ENCODE measurements around the gene CLIC3. TPM values are rescaled to one million over a fixed set of nuclear protein-coding genes. Genes with fewer than 3 reads are reported as not detected.

CLIC3 gene
- total RNA-seq, 1 experiment from 2014 or later, result 24.1 TPM

GRCh38 chr9:136974817-136975535 lies 21.4 kb downstream of the CLIC3 start:
- Histone ChIP-seq H2AFZ (no peak overlapping the region), H3K4me3 (no peak overlapping the region), H3F3A (ENCODE audit: insufficient read depth, low read depth) (peaks cover 12% of the 10 kb centered on the region; the same call in 1 of the 2 replicates), H4K20me1 (ENCODE audit: insufficient read depth) (no peaks in the 10 kb centered on the region), H3K27ac (no peak overlapping the region), H3K9me2 (ENCODE audit: insufficient read depth) (no peaks in the 10 kb centered on the region), H3K4me2 (no peak overlapping the region), H3K4me1 (replicated peaks; ENCODE audit: insufficient read depth) (no peaks in the 10 kb centered on the region), H3K79me2 (ENCODE audit: low read depth) (no peaks in the 10 kb centered on the region), H3K9me3 (ENCODE audit: insufficient read depth, low read depth) (no peaks in the 10 kb centered on the region), H3K36me3 (ENCODE audit: low read depth) (no peaks in the 10 kb centered on the region), H3K27me3 (ENCODE audit: insufficient read depth, low read depth) (no peaks in the 10 kb centered on the region)
- CTCF ChIA-PET, result interaction anchor here (1.1 to 1.2 kb wide), 2 partner anchors 21 to 54 kb away, joined by 3 read pairs; partner anchors contain the start of gene CLIC3
- no TSS peak for BruUV-seq (replicated peaks)
- peak in 1 of 2 experiments; percentile 39 for DNase-seq
- intact Hi-C loops (cut with micrococcal nuclease; ENCODE audit: unreplicated experiment), result no loop called here
- POLR2A ChIA-PET (ENCODE audit: unreplicated experiment), result interaction anchor here (0.5 kb wide), 1 partner anchor 21 kb away, joined by 4 read pairs; the partner anchor contains the start of gene CLIC3
- TF ChIP-seq EZH2 (IDR thresholded peaks at IDR 0.05; ENCODE audit: low read depth), result no peak
- TF ChIP-seq CTCF (conservative IDR thresholded peaks at IDR 0.05), result no peak

DNA sequence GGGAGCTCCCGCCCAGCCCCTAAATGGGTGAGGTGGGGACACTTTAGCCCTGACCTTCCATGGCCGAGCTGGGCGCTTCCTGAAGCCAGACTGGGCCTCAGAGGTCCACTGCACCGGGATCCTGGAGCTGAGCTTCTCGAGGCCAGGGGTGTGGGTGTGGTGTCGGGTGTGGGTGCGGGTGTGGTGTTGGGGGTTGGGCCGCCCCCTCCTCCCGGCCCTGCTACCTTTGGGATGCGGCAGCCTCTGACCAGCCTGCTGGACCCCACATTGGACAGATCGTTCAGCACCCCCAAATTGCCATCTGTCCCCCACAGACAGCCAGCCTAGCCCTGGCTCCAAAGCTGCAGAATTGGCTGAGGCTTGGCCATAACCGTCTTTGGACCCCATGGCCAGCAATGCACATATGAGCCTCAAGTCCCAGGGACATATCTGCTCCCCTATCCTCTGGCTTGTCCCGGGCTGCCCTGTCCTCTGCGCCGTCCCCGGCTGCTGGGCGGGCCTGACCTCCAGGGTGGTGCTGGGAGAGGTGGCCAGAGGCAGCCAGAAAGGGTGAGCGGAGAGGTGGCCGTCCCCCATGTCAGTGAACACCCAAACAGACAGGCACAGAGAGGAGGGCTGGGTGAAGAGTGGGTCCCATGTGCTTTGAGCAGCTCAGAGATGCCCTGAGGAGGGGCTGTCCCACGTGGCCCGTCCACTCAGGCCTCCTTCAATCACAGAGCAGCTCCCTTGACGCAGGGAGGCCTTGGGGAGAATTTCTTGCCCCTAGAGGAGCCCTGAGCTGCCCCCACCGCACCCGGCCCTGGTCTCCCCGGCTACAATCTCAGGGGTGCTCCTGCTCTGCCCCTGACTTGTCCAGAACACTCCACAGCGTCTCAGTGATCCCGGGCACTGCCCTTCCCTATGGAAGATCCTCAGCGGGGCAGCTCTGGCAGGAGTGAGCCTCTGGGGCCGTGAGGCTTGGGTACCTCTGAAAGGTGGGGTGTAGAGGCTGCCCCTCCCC lies 22.4 kb downstream of the CLIC3 start:
- no peak overlapping the region for H3K27ac ChIP-seq
- no peak overlapping the region for H3K4me3 ChIP-seq
- H3K27me3 ChIP-seq (ENCODE audit: insufficient read depth, low read depth), result no peaks in the 10 kb centered on the region
- no peak overlapping the region for H3K4me2 ChIP-seq
- H3K4me1 ChIP-seq (replicated peaks; ENCODE audit: insufficient read depth), result no peaks in the 10 kb centered on the region
- DNase-seq, result no peak
- no peak overlapping the region for H2AFZ ChIP-seq
- H3K79me2 ChIP-seq (ENCODE audit: low read depth), result no peaks in the 10 kb centered on the region
- no peaks in the 10 kb centered on the region for H3K9me2 ChIP-seq (ENCODE audit: insufficient read depth)
- no peaks in the 10 kb centered on the region for H3K9me3 ChIP-seq (ENCODE audit: insufficient read depth, low read depth)
- POLR2A ChIA-PET (ENCODE audit: unreplicated experiment), result interaction anchor here (0.5 kb wide), 1 partner anchor 22 kb away, joined by 4 read pairs; the partner anchor contains the start of gene CLIC3
- no peaks in the 10 kb centered on the region for H4K20me1 ChIP-seq (ENCODE audit: insufficient read depth)
- no TSS peak for BruUV-seq (replicated peaks)
- CTCF ChIA-PET, result interaction anchor here (0.6 to 0.7 kb wide), 2 partner anchors 32 to 71 kb away, joined by 3 read pairs; no protein-coding TSS in a partner anchor
- intact Hi-C loops (cut with micrococcal nuclease; ENCODE audit: unreplicated experiment), result no loop called here
- no peaks in the 10 kb centered on the region for H3K36me3 ChIP-seq (ENCODE audit: low read depth)
- TF ChIP-seq EZH2 (IDR thresholded peaks at IDR 0.05; ENCODE audit: low read depth), result no peak
- no peak for TF ChIP-seq CTCF (conservative IDR thresholded peaks at IDR 0.05)
- H3F3A ChIP-seq (ENCODE audit: insufficient read depth, low read depth), result peaks cover 2% of the 10 kb centered on the region; the same call in 1 of the 2 replicates

DNA sequence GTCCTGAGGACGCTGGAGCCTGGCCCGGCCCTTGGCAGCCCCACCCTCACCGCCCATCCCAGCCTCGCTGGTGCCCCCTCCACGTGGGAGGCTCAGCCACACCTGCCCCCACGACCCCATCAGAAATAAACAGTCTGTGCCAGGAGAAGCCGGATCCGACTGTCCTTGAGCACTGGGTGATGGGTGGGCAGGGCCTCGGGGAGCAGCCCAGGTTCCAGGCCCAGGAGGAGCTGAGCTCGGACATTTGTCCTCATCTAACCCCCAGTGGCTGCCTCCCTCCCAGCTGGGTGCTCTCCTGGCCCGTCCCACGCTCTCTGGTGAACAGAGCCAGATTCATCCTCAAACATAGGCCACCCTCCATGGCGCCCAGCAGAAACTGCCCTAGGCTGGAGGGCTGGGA lies 23.6 kb downstream of the CLIC3 start:
- H4K20me1 ChIP-seq (ENCODE audit: insufficient read depth), result no peaks in the 10 kb centered on the region
- H3K4me2 ChIP-seq, result no peak overlapping the region
- no peak overlapping the region for H2AFZ ChIP-seq
- no peaks in the 10 kb centered on the region for H3K9me3 ChIP-seq (ENCODE audit: insufficient read depth, low read depth)
- H3K36me3 ChIP-seq (ENCODE audit: low read depth), result no peaks in the 10 kb centered on the region
- H3K4me1 ChIP-seq (replicated peaks; ENCODE audit: insufficient read depth), result no peaks in the 10 kb centered on the region
- CTCF ChIA-PET, result no interaction called here
- no peaks in the 10 kb centered on the region for H3K27me3 ChIP-seq (ENCODE audit: insufficient read depth, low read depth)
- no peaks in the 10 kb centered on the region for H3K9me2 ChIP-seq (ENCODE audit: insufficient read depth)
- intact Hi-C loops (cut with micrococcal nuclease; ENCODE audit: unreplicated experiment), result no loop called here
- TF ChIP-seq CTCF (conservative IDR thresholded peaks at IDR 0.05) (no peak), EZH2 (IDR thresholded peaks at IDR 0.05; ENCODE audit: low read depth) (no peak)
- H3K27ac ChIP-seq, result no peak overlapping the region
- DNase-seq, result no peak
- H3F3A ChIP-seq (ENCODE audit: insufficient read depth, low read depth), result no peaks in the 10 kb centered on the region
- POLR2A ChIA-PET (ENCODE audit: unreplicated experiment), result no interaction called here
- no TSS peak for BruUV-seq (replicated peaks)
- no peak overlapping the region for H3K4me3 ChIP-seq
- H3K79me2 ChIP-seq (ENCODE audit: low read depth), result no peaks in the 10 kb centered on the region
